Lower leg skin (tissue), 3 donors: Measurements from ENCODE around the gene HOXC9.

Source experiments
- POLR2A ChIP-seq, 2 donors: fragments of 450-650 bp; IDR thresholded peaks; one replicate each; pipeline ENCODE4 v1.6.1; 2016 to 2017; ENCODE audit warnings: antibody characterized with exemption in 2 of 2, mild to moderate bottlenecking in 1 of 2, moderate library complexity in 1 of 2
- TF ChIP-seq, protein P1 (sequence below), 3 donors: fragments of 450-650 bp; IDR thresholded peaks; one replicate each; pipeline ENCODE4 v1.5.1; 2016; ENCODE audit warnings: antibody characterized with exemption in 3 of 3, mild to moderate bottlenecking in 3 of 3, moderate library complexity in 2 of 3

DNA sequence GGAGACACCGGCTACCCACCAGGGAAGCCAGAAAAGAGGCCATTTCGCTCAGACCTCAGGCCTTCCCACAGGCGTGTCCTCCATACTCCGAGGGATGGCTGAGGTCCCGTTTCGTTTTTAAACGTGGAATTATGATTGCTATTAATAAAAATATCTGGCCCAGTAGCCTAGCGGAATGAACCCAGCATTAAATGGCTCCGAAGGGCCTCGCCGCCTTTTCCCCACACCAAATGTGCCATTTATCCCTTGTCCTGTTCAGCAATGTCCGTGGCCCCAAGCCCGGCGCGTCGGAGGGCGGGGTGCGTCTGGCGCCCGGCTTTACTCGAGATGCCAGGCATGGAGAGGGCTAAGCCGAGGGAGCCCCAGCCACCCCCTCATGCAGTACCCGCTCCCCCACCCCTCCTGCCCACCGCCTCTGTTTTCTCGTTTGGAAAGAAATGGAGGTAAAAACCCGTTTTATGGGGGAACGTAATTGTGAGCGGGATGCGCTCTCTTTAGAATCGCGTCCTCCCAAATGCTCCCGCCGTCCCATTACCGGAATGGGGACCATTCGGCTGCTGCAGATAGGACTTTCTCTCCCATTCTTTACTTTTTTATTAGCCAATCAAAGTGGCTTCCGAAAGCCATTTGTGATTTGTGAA is 14.5 kb downstream of the HOXC9 start:
- TF ChIP-seq, protein P1, sequence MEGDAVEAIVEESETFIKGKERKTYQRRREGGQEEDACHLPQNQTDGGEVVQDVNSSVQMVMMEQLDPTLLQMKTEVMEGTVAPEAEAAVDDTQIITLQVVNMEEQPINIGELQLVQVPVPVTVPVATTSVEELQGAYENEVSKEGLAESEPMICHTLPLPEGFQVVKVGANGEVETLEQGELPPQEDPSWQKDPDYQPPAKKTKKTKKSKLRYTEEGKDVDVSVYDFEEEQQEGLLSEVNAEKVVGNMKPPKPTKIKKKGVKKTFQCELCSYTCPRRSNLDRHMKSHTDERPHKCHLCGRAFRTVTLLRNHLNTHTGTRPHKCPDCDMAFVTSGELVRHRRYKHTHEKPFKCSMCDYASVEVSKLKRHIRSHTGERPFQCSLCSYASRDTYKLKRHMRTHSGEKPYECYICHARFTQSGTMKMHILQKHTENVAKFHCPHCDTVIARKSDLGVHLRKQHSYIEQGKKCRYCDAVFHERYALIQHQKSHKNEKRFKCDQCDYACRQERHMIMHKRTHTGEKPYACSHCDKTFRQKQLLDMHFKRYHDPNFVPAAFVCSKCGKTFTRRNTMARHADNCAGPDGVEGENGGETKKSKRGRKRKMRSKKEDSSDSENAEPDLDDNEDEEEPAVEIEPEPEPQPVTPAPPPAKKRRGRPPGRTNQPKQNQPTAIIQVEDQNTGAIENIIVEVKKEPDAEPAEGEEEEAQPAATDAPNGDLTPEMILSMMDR (IDR thresholded peaks at IDR 0.05) = no peak
- TF ChIP-seq POLR2A (IDR thresholded peaks at IDR 0.05) = no peak
